WI38 (cell line): ENCODE results near the gene GPR183.

ENCODE experiments used
- H3K4me3 ChIP-seq: 2 replicates; pipeline ENCODE4 v1.5.1; 2011; ENCODE audit warnings: low read depth, mild to moderate bottlenecking, control low read depth, low read length
- TF ChIP-seq, protein P1 (sequence below): IDR thresholded peaks from 2 replicates; pipeline ENCODE4 v1.5.1; 2012; ENCODE audit warnings: low read depth, mild to moderate bottlenecking, control low read depth, low read length

The GPR183 gene

DNA sequence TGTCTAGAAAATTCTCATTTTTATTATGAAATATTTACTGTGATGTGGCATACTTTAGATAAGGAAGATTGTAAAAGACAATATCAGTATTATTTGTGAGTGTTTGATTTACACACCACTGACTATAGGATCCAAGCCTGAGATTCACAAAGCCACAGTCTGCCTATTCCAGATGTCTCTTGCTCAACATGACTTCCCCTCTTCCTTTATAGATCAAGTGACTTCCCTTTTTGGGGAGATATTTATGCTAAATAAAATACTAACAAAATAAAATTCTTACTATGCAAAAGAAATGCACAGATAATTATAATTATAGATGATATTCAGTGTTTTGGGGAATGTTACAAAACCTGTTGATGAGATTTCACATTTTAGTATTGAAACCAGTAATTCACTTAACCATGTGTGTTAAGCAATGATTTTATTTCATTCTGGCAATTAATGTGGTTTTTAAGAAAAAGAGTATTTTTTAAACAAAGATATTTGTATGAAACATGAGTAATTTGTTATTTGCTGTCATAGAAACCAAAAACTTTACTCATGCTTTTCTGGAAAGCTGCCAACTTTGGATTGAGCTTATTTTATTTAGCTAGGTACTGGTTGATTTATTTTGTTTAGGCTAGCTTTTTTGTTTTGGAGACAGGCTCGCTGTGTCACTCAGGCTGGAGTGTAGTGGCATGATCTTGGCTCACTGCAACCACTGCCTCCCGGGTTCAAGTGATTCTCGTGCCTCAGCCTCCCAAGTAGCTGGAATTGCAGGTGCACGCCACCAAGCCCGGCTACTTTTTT, 13.7 kb upstream of the GPR183 start:
- H3K4me3 ChIP-seq = no peak overlapping the region

DNA sequence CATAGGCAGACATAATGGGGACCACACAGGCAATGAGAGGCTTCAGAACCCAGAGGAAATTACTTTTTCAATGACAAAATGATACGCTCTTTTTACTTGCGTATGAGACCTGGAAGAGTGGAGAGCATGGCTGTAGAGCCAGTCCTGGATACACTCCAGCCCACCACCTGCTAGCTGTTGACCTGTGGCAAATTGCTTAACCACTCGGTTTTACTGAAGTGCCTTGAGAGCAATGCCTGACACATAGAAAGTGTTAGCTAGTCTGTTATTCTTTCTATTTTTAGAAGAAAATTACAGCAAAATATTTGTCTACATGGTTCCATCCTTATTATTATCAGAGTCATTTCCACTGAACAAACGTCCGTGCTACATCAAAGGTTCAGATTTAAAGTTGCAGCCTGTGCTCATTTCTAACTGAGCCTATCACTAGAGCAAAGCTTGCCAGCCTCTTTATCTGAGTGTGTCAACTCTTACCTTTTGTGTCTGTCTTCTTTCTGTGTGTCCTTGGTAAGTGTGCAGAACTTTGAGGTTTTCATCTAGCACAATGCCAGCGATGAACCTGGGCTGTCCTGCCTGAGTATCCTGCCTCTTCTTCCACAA, 9.6 kb upstream of the GPR183 start:
- TF ChIP-seq, protein P1, sequence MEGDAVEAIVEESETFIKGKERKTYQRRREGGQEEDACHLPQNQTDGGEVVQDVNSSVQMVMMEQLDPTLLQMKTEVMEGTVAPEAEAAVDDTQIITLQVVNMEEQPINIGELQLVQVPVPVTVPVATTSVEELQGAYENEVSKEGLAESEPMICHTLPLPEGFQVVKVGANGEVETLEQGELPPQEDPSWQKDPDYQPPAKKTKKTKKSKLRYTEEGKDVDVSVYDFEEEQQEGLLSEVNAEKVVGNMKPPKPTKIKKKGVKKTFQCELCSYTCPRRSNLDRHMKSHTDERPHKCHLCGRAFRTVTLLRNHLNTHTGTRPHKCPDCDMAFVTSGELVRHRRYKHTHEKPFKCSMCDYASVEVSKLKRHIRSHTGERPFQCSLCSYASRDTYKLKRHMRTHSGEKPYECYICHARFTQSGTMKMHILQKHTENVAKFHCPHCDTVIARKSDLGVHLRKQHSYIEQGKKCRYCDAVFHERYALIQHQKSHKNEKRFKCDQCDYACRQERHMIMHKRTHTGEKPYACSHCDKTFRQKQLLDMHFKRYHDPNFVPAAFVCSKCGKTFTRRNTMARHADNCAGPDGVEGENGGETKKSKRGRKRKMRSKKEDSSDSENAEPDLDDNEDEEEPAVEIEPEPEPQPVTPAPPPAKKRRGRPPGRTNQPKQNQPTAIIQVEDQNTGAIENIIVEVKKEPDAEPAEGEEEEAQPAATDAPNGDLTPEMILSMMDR = no peak
- no peak overlapping the region for H3K4me3 ChIP-seq

More for the DNA sequence above, 13.7 kb upstream of the GPR183 start:
- TF ChIP-seq, protein P1 = no peak

DNA sequence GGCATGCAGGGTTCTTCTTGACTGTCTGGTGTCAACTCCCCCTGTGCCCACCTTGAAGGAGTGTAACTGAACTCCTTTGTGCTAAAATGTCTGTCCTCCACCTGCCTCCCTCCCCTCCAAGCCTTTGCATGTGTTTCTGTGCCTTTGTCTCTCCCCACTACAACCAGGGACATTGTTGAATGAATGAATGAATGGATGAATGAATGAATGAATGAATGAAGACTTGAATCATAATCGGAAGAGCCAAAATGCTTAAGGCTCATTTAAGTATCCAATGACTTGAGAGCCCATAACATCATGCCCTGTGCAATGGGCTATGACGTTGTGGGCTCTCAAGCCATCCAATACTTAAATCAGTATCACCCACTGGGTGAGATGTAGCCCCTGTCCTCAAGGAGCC, 9.0 kb upstream of the GPR183 start:
- no peak overlapping the region for H3K4me3 ChIP-seq
- TF ChIP-seq, protein P1 = no peak

DNA sequence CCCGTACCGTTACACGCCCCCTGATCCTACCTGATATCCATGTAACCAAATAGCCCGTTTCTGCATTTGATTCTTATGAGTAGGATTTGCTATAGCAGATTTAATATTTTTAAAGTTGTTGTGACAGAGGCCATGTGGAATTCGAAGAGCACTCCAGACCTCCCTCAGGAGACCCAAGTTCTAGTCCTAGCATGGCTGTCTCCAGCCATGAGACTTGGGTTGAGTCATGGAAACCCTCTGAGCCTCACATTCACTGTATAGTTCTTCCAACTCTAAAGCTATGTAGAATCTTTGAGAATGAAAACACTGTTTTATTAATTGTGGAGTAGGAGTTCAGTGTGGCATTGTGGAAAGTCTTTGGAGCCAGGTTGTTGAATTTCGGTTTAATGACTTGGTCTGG, 8.0 kb upstream of the GPR183 start:
- TF ChIP-seq, protein P1 = no peak
- no peak overlapping the region for H3K4me3 ChIP-seq

DNA sequence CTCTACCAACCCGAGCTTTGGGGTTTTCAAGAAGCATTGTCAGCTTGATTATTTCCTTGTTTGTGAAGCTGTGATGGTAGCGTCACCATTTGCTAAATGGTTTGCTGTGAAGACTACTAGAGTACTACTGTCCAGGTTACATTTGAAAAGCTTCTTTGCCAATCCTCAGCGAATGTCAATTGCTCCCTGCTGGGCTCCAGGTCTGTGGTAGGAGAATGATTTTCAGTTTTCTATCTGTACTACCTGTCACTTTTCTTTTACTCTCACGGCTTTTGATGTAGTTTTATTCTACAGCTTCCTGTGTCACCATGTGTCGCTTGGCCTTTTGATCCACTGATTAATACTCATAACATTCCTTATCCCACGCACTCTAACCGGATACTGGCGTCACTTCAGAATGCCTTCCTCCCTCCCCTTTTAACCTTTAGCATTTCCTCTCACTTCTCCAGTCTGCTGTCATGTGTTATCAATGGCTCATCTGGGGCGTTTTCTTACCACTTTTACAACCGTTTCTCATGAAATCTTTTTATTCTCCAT, 7.5 kb upstream of the GPR183 start:
- TF ChIP-seq, protein P1 = no peak
- H3K4me3 ChIP-seq = no peak overlapping the region

DNA sequence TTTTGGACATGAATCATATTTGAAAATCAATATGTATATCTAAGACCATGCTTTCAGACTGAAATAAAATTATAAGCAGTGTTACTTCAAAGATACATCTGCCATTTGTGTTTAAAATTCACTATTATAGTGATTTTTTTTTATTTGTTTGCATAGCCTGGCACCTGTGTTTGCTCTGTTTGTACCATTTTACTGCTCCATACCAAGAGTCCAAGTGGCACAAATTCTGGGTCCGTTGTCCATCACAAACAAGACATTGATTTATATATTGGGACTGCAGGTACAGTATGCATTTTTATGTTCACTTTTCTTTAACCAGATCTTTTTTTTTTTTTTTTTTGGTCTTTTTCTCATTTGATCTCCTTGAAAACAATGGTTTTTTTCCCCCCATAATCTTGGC, 6.7 kb upstream of the GPR183 start:
- TF ChIP-seq, protein P1 = no peak
- H3K4me3 ChIP-seq = no peak overlapping the region

DNA sequence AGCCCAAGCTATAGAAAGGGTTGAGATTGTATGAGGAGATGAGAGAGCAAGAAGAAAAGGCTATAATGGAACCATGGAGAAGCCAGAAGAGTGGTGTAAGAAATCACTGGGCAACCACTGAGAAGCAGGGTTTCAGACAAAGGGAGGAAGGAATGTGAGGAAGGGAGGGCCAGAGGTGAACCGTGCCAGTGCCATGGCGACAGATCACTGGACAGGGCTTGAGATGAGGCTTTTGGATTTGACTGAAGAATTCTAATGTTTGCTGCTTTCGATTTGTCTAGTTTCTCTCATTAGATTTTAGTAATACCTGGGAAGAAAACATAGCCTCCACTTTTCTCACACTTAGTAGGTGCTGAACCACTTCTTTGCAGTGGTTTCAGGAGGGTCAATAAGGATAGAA, 6.3 kb upstream of the GPR183 start:
- no peak overlapping the region for H3K4me3 ChIP-seq
- TF ChIP-seq, protein P1 = no peak
